SK-N-MC (cell line): ENCODE measurements around the gene CACNB2.

Experiments
- DNase-seq: peaks from one replicate; pipeline ENCODE4 v3.0.0-alpha.2; 2011; ENCODE audit warnings: low read depth, low spot score
- H3K27ac ChIP-seq: fragments of 200-600 bp; sonication (generic); 2 replicates; pipeline ENCODE4 v1.5.1; 2016; ENCODE audit warnings: mixed run types
- H3K36me3 ChIP-seq: fragments of 200-600 bp; sonication (generic); 2 replicates; pipeline ENCODE4 v1.6.1; 2017; ENCODE audit warnings: antibody characterized with exemption, low read length, mixed read lengths; ENCODE audit not compliant: insufficient read depth
- H3K4me3 ChIP-seq: fragments of 200-600 bp; sonication (generic); 2 replicates; pipeline ENCODE4 v1.5.1; 2016
- H3K9ac ChIP-seq: fragments of 200-600 bp; sonication (generic); 2 replicates; pipeline ENCODE4 v1.8.0; 2017; ENCODE audit warnings: mixed run types, mixed read lengths; ENCODE audit not compliant: insufficient read length
- H3K9me3 ChIP-seq: fragments of 200-600 bp; sonication (generic); 2 replicates; pipeline ENCODE4 v1.6.1; 2017; ENCODE audit warnings: low read depth, mild to moderate bottlenecking, antibody characterized with exemption, low read length, moderate library complexity, mixed read lengths
- EZH2 ChIP-seq: fragments of 200-600 bp; sonication (generic); IDR thresholded peaks from one replicate; pipeline ENCODE4 v1.6.1; 2017; ENCODE audit warnings: antibody characterized with exemption
- FOXP2 ChIP-seq: optimal IDR thresholded peaks from 2 replicates; pipeline ENCODE3; 2011; ENCODE audit warnings: mild to moderate bottlenecking, moderate library complexity; ENCODE audit not compliant: insufficient read depth; ENCODE audit errors: extremely low read length, control extremely low read depth
- POLR2AphosphoS5 ChIP-seq: IDR thresholded peaks from 2 replicates; pipeline ENCODE4 v1.6.1; 2012; ENCODE audit warnings: mild to moderate bottlenecking, low read depth, low read length, borderline replicate concordance

The CACNB2 gene

GRCh38 chr10:18136073-18136791, 4.0 kb upstream of the CACNB2 start:
- peaks cover 5% of the 10 kb centered on the region; the same call in 1 of the 2 replicates for H3K9me3 ChIP-seq
- no peak for TF ChIP-seq FOXP2
- H3K27ac ChIP-seq: peak overlapping the region; percentile 99
- H3K4me3 ChIP-seq: peak overlapping the region; percentile 69
- DNase-seq: peak; percentile 86
- no peaks in the 10 kb centered on the region for H3K36me3 ChIP-seq
- H3K9ac ChIP-seq: peak overlapping the region; percentile 67

- peak overlapping the region; percentile 99 for H3K27ac ChIP-seq
- TF ChIP-seq EZH2 (no peak), FOXP2 (no peak), POLR2AphosphoS5 (0 out of 2 replicates have a peak, but pooled peaks have one; percentile 12)
- no peaks in the 10 kb centered on the region for H3K36me3 ChIP-seq
- DNase-seq: peak; percentile 93
- H3K4me3 ChIP-seq: no peak overlapping the region
- H3K9ac ChIP-seq: no peak overlapping the region
- peaks cover 5% of the 10 kb centered on the region; the same call in 1 of the 2 replicates for H3K9me3 ChIP-seq
Observed at GRCh38 chr10:18137111-18137510, 3.1 kb upstream of the CACNB2 start.

- DNase-seq: no peak
- Histone ChIP-seq H3K36me3 (no peaks in the 10 kb centered on the region), H3K4me3 (peak overlapping the region; percentile 80), H3K9ac (peak overlapping the region; percentile 77), H3K27ac (peak overlapping the region; percentile 70; the same call in 1 of the 2 replicates), H3K9me3 (peaks cover 5% of the 10 kb centered on the region; the same call in 1 of the 2 replicates)
- TF ChIP-seq FOXP2: no peak
Observed at GRCh38 chr10:18140957-18141845, 977 bp downstream of the CACNB2 start.

- H3K9ac ChIP-seq: peak overlapping the region; percentile 55
- H3K9me3 ChIP-seq: peaks cover 5% of the 10 kb centered on the region; the same call in 1 of the 2 replicates
- DNase-seq: no peak
- H3K27ac ChIP-seq: no peak overlapping the region; the same call in 1 of the 2 replicates
- no peaks in the 10 kb centered on the region for H3K36me3 ChIP-seq
- peak overlapping the region; percentile 80 for H3K4me3 ChIP-seq
- TF ChIP-seq FOXP2 (no peak), EZH2 (no peak), POLR2AphosphoS5 (no peak)
Observed at GRCh38 chr10:18142151-18142550, 1.9 kb downstream of the CACNB2 start.

- TF ChIP-seq EZH2 (no peak), FOXP2 (no peak), POLR2AphosphoS5 (no peak)
- DNase-seq: no peak
- H3K9me3 ChIP-seq: no peaks in the 10 kb centered on the region
- H3K4me3 ChIP-seq: no peak overlapping the region
- H3K9ac ChIP-seq: no peak overlapping the region
- H3K36me3 ChIP-seq: no peaks in the 10 kb centered on the region
- no peak overlapping the region for H3K27ac ChIP-seq
Observed at GRCh38 chr10:18144396-18144795, 4.2 kb downstream of the CACNB2 start.

GRCh38 chr10:18144928-18145327, 4.7 kb downstream of the CACNB2 start:
- no peak overlapping the region for H3K4me3 ChIP-seq

GRCh38 chr10:18145652-18146051, 5.4 kb downstream of the CACNB2 start:
- Histone ChIP-seq H3K36me3 (no peaks in the 10 kb centered on the region), H3K9ac (no peak overlapping the region), H3K4me3 (no peak overlapping the region), H3K27ac (peak overlapping the region; percentile 79; the same call in 1 of the 2 replicates), H3K9me3 (no peaks in the 10 kb centered on the region)
- TF ChIP-seq POLR2AphosphoS5: no peak
- TF ChIP-seq EZH2: no peak
- no peak for TF ChIP-seq FOXP2
- no peak for DNase-seq

More at GRCh38 chr10:18144928-18145327, 4.7 kb downstream of the CACNB2 start:
- Histone ChIP-seq H3K27ac (0 out of 2 replicates have a peak overlapping the region, but pooled peaks have one; percentile 79), H3K9ac (no peak overlapping the region), H3K9me3 (no peaks in the 10 kb centered on the region), H3K36me3 (no peaks in the 10 kb centered on the region)
- TF ChIP-seq FOXP2 (no peak), EZH2 (no peak), POLR2AphosphoS5 (no peak)
- DNase-seq: no peak

- H3K36me3 ChIP-seq: peaks cover 23% of the 10 kb centered on the region
- H3K9ac ChIP-seq: peak overlapping the region; percentile 57
- H3K9me3 ChIP-seq: no peaks in the 10 kb centered on the region
- H3K27ac ChIP-seq: peak overlapping the region; percentile 96
- TF ChIP-seq FOXP2: no peak
- no peak for TF ChIP-seq EZH2
- TF ChIP-seq POLR2AphosphoS5: no peak
- peak overlapping the region; percentile 49 for H3K4me3 ChIP-seq
- DNase-seq: no peak
Observed at GRCh38 chr10:18149196-18149800, 9.1 kb downstream of the CACNB2 start.
